Omental fat pad (tissue), 4 donors: ENCODE measurements around the gene RCSD1. TPM values are rescaled to one million over a fixed set of nuclear protein-coding genes. Genes with fewer than 3 reads are reported as not detected.
"Not testable (repeated sequence)": the region's sequence is repeated elsewhere in the genome, so short reads cannot be mapped to it uniquely, and the experiment has no call there.

ENCODE experiments used
- ATAC-seq: fragments of 150-250 bp; one replicate; pipeline ENCODE4 v1.9.1; 2016; ENCODE audit warnings: mild to moderate bottlenecking, moderate library complexity; ENCODE audit not compliant: low FRiP score
- DNase-seq: peaks from one replicate; pipeline ENCODE4 v3.0.0-alpha.2; 2019; ENCODE audit warnings: low spot score
- total RNA-seq, 4 donors: library from RNA; depleted of rRNA; stranded (reverse); fragments of >200 nt; gene quantifications; one replicate each; pipeline ENCODE4 v1.1.0, GENCODE V29; 2016
- TF ChIP-seq, protein P1 (sequence below), 3 donors: fragments of 450-650 bp; IDR thresholded peaks; one replicate each; pipeline ENCODE4 v1.5.1; 2016 to 2017; ENCODE audit warnings: antibody characterized with exemption in 3 of 3, mild to moderate bottlenecking in 3 of 3, moderate library complexity in 2 of 3

RCSD1 gene
- total RNA-seq, 4 donors from 2014 or later = 11.3 to 37.5 (median 16.2) TPM

DNA sequence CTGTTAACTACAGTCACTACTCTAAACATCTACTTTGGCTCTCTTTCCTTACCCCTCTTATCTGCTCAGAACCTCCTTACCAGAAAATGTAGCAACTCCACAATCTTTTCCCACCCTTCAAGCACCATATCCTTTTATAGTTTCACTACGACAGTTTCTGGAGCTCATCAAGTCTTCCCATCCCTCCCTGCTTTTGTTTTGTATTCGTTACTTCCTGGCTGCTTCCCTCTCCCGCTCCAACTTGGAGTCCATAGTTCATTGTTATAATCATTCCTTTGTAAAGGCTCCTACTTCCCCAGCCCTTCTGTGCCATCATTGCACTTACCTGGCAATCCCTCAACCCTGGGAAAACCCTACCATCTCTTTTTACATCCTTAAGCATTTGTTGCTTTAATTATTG lies 109.7 kb downstream of the RCSD1 start:
- TF ChIP-seq, protein P1, sequence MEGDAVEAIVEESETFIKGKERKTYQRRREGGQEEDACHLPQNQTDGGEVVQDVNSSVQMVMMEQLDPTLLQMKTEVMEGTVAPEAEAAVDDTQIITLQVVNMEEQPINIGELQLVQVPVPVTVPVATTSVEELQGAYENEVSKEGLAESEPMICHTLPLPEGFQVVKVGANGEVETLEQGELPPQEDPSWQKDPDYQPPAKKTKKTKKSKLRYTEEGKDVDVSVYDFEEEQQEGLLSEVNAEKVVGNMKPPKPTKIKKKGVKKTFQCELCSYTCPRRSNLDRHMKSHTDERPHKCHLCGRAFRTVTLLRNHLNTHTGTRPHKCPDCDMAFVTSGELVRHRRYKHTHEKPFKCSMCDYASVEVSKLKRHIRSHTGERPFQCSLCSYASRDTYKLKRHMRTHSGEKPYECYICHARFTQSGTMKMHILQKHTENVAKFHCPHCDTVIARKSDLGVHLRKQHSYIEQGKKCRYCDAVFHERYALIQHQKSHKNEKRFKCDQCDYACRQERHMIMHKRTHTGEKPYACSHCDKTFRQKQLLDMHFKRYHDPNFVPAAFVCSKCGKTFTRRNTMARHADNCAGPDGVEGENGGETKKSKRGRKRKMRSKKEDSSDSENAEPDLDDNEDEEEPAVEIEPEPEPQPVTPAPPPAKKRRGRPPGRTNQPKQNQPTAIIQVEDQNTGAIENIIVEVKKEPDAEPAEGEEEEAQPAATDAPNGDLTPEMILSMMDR (IDR thresholded peaks at IDR 0.05) = no peak
- DNase-seq (no peak), ATAC-seq (no peak)

DNA sequence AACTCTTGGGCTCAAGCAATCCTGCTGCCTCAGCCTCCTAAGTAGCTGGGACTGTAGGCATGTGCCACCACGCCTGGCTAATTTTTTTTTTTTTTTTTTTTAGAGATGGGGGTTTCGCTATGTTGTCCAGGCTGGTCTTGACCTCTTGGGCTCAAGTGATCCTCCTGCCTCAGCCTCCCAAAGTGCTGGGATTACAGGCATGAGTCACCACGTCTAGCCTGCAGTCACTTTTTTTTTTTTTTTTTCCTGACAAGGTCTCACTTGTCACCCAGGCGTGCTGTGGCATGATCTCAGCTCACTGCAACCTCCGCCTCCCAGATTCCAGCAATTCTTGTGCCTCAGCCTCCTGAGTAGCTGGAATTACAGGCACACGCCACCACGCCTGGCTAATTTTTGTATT lies 111.1 kb downstream of the RCSD1 start:
- not testable (repeated sequence) for DNase-seq, ATAC-seq

DNA sequence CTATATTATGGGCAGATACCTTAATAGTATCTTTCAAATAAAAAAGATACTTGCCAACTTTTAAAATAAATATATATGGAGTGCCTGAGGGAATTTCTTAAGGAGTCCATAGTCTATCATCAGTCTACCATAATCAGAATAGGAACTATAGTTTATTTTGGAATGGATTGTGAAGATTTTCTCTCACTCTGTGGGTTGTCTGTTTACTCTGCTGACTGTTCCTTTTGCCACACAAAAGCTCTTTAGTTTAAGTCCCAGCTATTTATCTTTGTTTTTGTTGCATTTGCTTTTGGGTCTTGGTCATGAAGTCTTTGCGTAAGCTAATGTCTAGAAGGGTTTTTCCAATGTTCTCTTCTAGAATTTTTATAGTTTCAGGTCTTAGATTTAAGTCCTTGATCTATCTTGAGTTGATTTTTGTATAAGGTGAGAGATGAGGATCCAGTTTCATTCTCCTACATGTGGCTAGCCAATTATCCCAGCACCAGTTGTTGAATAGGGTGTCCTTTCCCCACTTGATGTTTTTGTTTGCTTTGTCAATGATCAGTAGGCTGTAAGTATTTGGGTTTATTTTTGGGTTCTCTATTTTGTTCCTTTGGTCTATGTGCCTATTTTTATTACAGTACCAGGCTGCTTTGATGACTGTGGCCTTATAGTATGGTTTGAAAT lies 112.5 kb downstream of the RCSD1 start:
- ATAC-seq, DNase-seq: not testable (repeated sequence)

DNA sequence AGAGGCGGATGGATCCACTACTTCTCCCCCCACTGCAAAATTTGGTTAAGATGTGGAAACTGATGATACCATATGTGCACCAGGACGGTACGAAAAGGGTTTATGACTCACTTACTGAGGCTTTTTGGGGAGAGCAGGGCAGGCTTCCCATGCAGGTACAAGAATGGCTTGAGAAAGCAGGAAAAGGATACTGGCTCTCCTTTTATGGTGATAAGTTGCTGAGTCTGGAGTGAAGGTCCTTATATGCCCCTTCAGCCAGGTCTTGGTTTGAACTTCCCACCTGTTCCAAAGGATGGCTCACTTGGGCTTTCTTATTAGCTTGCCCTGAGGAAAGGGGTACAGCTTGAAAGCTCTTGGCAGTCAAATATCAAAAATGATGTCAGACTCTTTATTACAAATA lies 114.9 kb downstream of the RCSD1 start:
- TF ChIP-seq, protein P1 (IDR thresholded peaks at IDR 0.05) = no peak
- DNase-seq (no peak), ATAC-seq (no peak)

- DNase-seq (no peak), ATAC-seq (no peak)
- TF ChIP-seq, protein P1 (IDR thresholded peaks at IDR 0.05) = no peak
Observed at GRCh38 chr1:167746013-167746672, 116.1 kb downstream of the RCSD1 start.

- DNase-seq (no peak), ATAC-seq (no peak)
- TF ChIP-seq, protein P1 (IDR thresholded peaks at IDR 0.05) = no peak
Observed at GRCh38 chr1:167746988-167747655, 117.1 kb downstream of the RCSD1 start.

DNA sequence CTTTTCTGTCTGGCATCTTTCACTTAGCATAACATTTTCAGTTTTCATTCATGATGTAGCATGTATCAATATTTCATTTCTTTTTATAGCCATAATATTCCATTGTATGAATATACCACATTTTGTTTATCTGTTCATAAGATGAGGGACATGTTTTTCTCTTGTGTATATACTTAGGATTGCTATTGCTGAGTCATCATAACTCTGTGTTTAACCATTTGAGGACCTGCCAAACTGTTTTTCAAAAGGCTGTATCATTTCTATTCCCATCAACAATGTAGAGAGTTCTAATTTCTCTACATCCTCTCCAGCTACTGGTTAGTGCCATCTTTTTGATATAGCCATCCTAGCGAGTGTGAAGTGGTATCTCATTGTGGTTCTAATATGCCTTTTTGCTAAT lies 118.0 kb downstream of the RCSD1 start:
- TF ChIP-seq, protein P1 (IDR thresholded peaks at IDR 0.05) = no peak
- ATAC-seq = no peak
- no peak for DNase-seq

- no peak for DNase-seq
- TF ChIP-seq, protein P1 (IDR thresholded peaks at IDR 0.05) = no peak
- ATAC-seq = no peak
Observed at GRCh38 chr1:167748906-167749305, 118.9 kb downstream of the RCSD1 start.
